ENCODE results near the gene PEX7.
"Not testable (repeated sequence)": the region's sequence is repeated elsewhere in the genome, so short reads cannot be mapped to it uniquely, and the experiment has no call there.

PEX7 gene

GRCh38 chr6:136784271-136784664, 38.1 kb upstream of the PEX7 start:
- TF ChIP-seq, protein P1, sequence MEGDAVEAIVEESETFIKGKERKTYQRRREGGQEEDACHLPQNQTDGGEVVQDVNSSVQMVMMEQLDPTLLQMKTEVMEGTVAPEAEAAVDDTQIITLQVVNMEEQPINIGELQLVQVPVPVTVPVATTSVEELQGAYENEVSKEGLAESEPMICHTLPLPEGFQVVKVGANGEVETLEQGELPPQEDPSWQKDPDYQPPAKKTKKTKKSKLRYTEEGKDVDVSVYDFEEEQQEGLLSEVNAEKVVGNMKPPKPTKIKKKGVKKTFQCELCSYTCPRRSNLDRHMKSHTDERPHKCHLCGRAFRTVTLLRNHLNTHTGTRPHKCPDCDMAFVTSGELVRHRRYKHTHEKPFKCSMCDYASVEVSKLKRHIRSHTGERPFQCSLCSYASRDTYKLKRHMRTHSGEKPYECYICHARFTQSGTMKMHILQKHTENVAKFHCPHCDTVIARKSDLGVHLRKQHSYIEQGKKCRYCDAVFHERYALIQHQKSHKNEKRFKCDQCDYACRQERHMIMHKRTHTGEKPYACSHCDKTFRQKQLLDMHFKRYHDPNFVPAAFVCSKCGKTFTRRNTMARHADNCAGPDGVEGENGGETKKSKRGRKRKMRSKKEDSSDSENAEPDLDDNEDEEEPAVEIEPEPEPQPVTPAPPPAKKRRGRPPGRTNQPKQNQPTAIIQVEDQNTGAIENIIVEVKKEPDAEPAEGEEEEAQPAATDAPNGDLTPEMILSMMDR (IDR thresholded peaks at IDR 0.05; ENCODE audit: low read length, missing control alignments): no peak

DNA sequence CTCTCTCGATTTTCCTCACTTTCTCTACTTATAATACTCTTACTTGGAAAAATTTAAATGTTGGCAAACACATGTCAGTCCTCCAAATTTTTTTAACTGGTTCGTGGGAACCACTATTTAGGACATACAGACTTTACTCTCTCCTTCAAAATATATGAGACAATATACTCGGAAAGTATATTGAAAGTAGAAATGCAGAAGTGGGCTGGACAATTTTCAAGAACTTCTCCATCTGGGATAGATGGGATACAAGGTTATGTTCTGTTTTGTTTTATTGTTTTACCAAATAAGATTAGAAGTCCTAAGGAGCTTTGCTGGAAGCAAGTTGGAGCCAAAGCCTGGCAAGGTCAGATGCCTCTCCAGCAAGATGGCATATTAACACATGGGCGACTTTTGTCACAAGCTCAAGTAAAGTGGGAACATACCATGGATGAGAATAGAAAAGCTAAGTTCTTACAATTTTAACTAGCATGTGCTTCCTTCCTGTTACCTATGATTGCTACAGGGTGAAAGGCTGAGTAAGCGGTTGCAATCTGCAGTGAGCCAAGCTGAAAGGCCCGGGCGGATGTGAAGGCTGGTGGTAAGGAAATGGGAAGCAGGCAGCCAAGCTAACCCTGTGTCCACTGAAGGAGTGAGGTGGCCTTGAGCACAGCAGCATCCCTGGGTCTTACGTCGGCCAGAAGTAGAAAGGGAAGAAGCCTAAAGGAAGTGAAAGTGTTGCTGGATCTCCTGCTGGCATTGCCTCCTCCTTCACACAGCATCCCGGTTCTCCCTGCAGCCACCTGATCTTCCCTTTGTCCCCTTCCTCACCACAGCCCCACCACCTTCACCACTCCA, 37.3 kb upstream of the PEX7 start:
- H3K4me3 ChIP-seq (replicated peaks; ENCODE audit: low read depth, low read length): no peak overlapping the region
- TF ChIP-seq, protein P1 (IDR thresholded peaks at IDR 0.05; ENCODE audit: low read length, missing control alignments): no peak
- peak; percentile 42 for DNase-seq (ENCODE audit: low read depth)

More at GRCh38 chr6:136784271-136784664, 38.1 kb upstream of the PEX7 start:
- no peak overlapping the region for H3K4me3 ChIP-seq (replicated peaks; ENCODE audit: low read depth, low read length)
- no peak for DNase-seq (ENCODE audit: low read depth)

GRCh38 chr6:136786658-136787057, 35.7 kb upstream of the PEX7 start:
- TF ChIP-seq, protein P1 (IDR thresholded peaks at IDR 0.05; ENCODE audit: low read length, missing control alignments): no peak

GRCh38 chr6:136787726-136788068, 34.7 kb upstream of the PEX7 start:
- TF ChIP-seq, protein P1 (IDR thresholded peaks at IDR 0.05; ENCODE audit: low read length, missing control alignments): no peak
- no peak for DNase-seq (ENCODE audit: low read depth)
- H3K4me3 ChIP-seq (replicated peaks; ENCODE audit: low read depth, low read length): no peak overlapping the region

More at GRCh38 chr6:136786658-136787057, 35.7 kb upstream of the PEX7 start:
- no peak overlapping the region for H3K4me3 ChIP-seq (replicated peaks; ENCODE audit: low read depth, low read length)
- DNase-seq (ENCODE audit: low read depth): no peak

- H3K4me3 ChIP-seq (replicated peaks; ENCODE audit: low read depth, low read length): peak overlapping the region; percentile 22
- TF ChIP-seq, protein P1 (IDR thresholded peaks at IDR 0.05; ENCODE audit: low read length, missing control alignments): no peak
- peak; percentile 84 for DNase-seq (ENCODE audit: low read depth)
Observed at GRCh38 chr6:136788069-136788902, 34.1 kb upstream of the PEX7 start.

GRCh38 chr6:136789440-136789839, 33.0 kb upstream of the PEX7 start:
- H3K4me3 ChIP-seq (replicated peaks; ENCODE audit: low read depth, low read length): not testable (repeated sequence)

More at GRCh38 chr6:136789440-136789839, 33.0 kb upstream of the PEX7 start:
- not testable (repeated sequence) for DNase-seq (ENCODE audit: low read depth)

Data from fibroblast of pulmonary artery (primary cell).